GM21447 (cell line): ENCODE measurements around the gene ITGB2.

Experiments
- ATAC-seq: cut with Tn5 transposase; IDR thresholded peaks from one replicate; pipeline ENCODE4 v1.9.1; 2021; ENCODE audit not compliant: unreplicated experiment

Gene ITGB2

GRCh38 chr21:44911384-44912157 lies 9.1 kb downstream of the ITGB2 start:
- ATAC-seq = no peak

GRCh38 chr21:44911068-44911383 lies 9.7 kb downstream of the ITGB2 start:
- ATAC-seq = no peak

- no peak for ATAC-seq
Measured at GRCh38 chr21:44910229-44911067, 10.3 kb downstream of the ITGB2 start.

GRCh38 chr21:44909719-44910118 lies 11.0 kb downstream of the ITGB2 start:
- ATAC-seq = no peak

GRCh38 chr21:44908908-44909307 lies 11.8 kb downstream of the ITGB2 start:
- ATAC-seq = no peak

GRCh38 chr21:44907966-44908895 lies 12.5 kb downstream of the ITGB2 start:
- ATAC-seq = no peak

GRCh38 chr21:44907225-44907965 lies 13.3 kb downstream of the ITGB2 start:
- no peak for ATAC-seq

- no peak for ATAC-seq
Measured at GRCh38 chr21:44905728-44906090, 15.0 kb downstream of the ITGB2 start.

- ATAC-seq = no peak
Measured at GRCh38 chr21:44905016-44905727, 15.5 kb downstream of the ITGB2 start.

- no peak for ATAC-seq
Measured at GRCh38 chr21:44904141-44904923, 16.4 kb downstream of the ITGB2 start.

GRCh38 chr21:44903689-44904088 lies 17.0 kb downstream of the ITGB2 start:
- no peak for ATAC-seq

- ATAC-seq = no peak
Measured at GRCh38 chr21:44903050-44903685, 17.5 kb downstream of the ITGB2 start.

GRCh38 chr21:44902268-44903049 lies 18.2 kb downstream of the ITGB2 start:
- no peak for ATAC-seq

GRCh38 chr21:44901391-44902074 lies 19.2 kb downstream of the ITGB2 start:
- no peak for ATAC-seq

- no peak for ATAC-seq
Measured at GRCh38 chr21:44900559-44901251, 20.0 kb downstream of the ITGB2 start.

- no peak for ATAC-seq
Measured at GRCh38 chr21:44899768-44900558, 20.7 kb downstream of the ITGB2 start.
